ENCODE data around the gene ANKRD28. TPM values are rescaled to one million over a fixed set of nuclear protein-coding genes. Genes with fewer than 3 reads are reported as not detected.

Gene ANKRD28
- total and polyA plus RNA-seq, 9 of the 15 experiments (the other 6 are each of a cell fraction or from before 2014, with no cell fraction given), result 11.7 to 66.0 (median 36.7) TPM

DNA sequence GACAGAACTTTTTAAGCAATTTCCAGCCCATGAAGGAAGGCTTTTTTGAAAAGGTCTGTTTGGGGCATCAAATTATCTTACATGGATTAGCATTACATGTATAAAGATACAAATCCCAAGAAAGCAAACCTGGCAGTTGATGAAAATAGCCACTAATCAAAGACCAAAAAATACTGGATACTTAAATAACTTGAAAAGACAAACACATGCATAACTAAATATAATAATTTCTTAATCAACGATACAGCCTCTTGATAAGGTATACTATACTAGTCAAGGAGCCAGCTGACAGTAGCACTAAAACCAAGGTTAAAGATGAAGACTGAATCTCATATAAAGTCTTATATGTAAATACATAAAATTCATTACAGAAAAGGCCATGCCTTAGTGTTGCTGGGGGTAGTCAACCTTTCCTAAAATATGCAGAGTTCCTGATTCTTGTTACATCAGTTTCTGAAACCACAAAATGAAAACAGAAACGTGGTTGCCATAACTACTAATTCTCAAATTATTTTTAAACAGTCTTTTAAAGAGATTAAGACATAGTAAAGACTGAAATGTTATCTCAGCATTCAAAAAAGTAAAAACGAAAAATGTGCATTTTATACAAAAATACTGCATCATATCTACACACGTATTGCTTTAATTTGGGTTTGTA is 2.0 kb downstream of the ANKRD28 start:
- H3K9me3 ChIP-seq (replicated peaks; ENCODE audit: control insufficient read depth, insufficient read depth, low read depth, low read length), result no peaks in the 10 kb centered on the region
- H3K79me2 ChIP-seq (ENCODE audit: control insufficient read depth, insufficient read depth, low read length), result peaks cover 94% of the 10 kb centered on the region
- 3% methylated on average over 4 of the region's 4 CpGs for WGBS (ENCODE audit: insufficient coverage, low coverage, missing lambda C conversion rate)
- peak; percentile 6 for ATAC-seq
- BruUV-seq (replicated peaks), result no TSS peak
- H3K27ac ChIP-seq (ENCODE audit: extremely low read depth, low read depth, low read length), result peak overlapping the region; percentile 82; the same call in 2 of the 3 replicates
- ChIA-PET CTCF (ENCODE audit: low intra/inter-chr PET ratio) (no interaction called here), POLR2A (interaction anchor here (0.7 to 1.5 kb wide), 2 partner anchors 8 to 51 kb away, joined by 4 to 16 read pairs; no protein-coding TSS in a partner anchor)
- FAIRE-seq, result no peak
- peak in 1 of 4 experiments; percentile 35 for DNase-seq (ENCODE audit: extremely low read depth in 1 of 4, low spot score in 3 of 4)
- H3K36me3 ChIP-seq (ENCODE audit: control insufficient read depth, insufficient read depth, low read length), result peaks cover 19% of the 10 kb centered on the region; the same call in 2 of the 3 replicates
- H3K9me1 ChIP-seq (ENCODE audit: control insufficient read depth, insufficient read depth, low read length), result no peaks in the 10 kb centered on the region
- no peak overlapping the region for H2AFZ ChIP-seq (ENCODE audit: low read depth, low read length)
- no peaks in the 10 kb centered on the region for H4K20me1 ChIP-seq (replicated peaks; ENCODE audit: control insufficient read depth, insufficient read depth, low read length)
- peak overlapping the region; percentile 33 for H3K4me2 ChIP-seq (ENCODE audit: insufficient read depth, low read length)
- peak overlapping the region in 1 of 2 experiments; percentile 67; a peak in 2 of 4 replicates for H3K9ac ChIP-seq (ENCODE audit: insufficient read depth in 1 of 2, low read depth in 2 of 2, low read length in 2 of 2)
- no peaks in the 10 kb centered on the region for H3K27me3 ChIP-seq (ENCODE audit: control insufficient read depth in 2 of 2, insufficient read depth in 2 of 2, low read length in 2 of 2)
- in situ Hi-C loops (cut with MboI), result no loop called here
- H3K4me3 ChIP-seq, result peak overlapping the region; percentile 30
- peaks cover 0 to 13% of the 10 kb centered on the region in 2 experiments; a peak in 4 of 5 replicates for H3K4me1 ChIP-seq (replicated peaks in 1 of 2; ENCODE audit: control insufficient read depth in 2 of 2, insufficient read depth in 2 of 2, low read length in 2 of 2)
- intact Hi-C loops (cut with micrococcal nuclease), result no loop called here
- TF ChIP-seq, protein P1, sequence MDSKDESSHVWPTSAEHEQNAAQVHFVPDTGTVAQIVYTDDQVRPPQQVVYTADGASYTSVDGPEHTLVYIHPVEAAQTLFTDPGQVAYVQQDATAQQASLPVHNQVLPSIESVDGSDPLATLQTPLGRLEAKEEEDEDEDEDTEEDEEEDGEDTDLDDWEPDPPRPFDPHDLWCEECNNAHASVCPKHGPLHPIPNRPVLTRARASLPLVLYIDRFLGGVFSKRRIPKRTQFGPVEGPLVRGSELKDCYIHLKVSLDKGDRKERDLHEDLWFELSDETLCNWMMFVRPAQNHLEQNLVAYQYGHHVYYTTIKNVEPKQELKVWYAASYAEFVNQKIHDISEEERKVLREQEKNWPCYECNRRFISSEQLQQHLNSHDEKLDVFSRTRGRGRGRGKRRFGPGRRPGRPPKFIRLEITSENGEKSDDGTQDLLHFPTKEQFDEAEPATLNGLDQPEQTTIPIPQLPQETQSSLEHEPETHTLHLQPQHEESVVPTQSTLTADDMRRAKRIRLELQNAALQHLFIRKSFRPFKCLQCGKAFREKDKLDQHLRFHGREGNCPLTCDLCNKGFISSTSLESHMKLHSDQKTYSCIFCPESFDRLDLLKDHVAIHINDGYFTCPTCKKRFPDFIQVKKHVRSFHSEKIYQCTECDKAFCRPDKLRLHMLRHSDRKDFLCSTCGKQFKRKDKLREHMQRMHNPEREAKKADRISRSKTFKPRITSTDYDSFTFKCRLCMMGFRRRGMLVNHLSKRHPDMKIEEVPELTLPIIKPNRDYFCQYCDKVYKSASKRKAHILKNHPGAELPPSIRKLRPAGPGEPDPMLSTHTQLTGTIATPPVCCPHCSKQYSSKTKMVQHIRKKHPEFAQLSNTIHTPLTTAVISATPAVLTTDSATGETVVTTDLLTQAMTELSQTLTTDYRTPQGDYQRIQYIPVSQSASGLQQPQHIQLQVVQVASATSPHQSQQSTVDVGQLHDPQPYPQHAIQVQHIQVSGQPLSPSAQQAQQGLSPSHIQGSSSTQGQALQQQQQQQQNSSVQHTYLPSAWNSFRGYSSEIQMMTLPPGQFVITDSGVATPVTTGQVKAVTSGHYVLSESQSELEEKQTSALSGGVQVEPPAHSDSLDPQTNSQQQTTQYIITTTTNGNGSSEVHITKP (IDR thresholded peaks at IDR 0.05; ENCODE audit: partially characterized antibody), result no peak
- TF ChIP-seq, protein P2, sequence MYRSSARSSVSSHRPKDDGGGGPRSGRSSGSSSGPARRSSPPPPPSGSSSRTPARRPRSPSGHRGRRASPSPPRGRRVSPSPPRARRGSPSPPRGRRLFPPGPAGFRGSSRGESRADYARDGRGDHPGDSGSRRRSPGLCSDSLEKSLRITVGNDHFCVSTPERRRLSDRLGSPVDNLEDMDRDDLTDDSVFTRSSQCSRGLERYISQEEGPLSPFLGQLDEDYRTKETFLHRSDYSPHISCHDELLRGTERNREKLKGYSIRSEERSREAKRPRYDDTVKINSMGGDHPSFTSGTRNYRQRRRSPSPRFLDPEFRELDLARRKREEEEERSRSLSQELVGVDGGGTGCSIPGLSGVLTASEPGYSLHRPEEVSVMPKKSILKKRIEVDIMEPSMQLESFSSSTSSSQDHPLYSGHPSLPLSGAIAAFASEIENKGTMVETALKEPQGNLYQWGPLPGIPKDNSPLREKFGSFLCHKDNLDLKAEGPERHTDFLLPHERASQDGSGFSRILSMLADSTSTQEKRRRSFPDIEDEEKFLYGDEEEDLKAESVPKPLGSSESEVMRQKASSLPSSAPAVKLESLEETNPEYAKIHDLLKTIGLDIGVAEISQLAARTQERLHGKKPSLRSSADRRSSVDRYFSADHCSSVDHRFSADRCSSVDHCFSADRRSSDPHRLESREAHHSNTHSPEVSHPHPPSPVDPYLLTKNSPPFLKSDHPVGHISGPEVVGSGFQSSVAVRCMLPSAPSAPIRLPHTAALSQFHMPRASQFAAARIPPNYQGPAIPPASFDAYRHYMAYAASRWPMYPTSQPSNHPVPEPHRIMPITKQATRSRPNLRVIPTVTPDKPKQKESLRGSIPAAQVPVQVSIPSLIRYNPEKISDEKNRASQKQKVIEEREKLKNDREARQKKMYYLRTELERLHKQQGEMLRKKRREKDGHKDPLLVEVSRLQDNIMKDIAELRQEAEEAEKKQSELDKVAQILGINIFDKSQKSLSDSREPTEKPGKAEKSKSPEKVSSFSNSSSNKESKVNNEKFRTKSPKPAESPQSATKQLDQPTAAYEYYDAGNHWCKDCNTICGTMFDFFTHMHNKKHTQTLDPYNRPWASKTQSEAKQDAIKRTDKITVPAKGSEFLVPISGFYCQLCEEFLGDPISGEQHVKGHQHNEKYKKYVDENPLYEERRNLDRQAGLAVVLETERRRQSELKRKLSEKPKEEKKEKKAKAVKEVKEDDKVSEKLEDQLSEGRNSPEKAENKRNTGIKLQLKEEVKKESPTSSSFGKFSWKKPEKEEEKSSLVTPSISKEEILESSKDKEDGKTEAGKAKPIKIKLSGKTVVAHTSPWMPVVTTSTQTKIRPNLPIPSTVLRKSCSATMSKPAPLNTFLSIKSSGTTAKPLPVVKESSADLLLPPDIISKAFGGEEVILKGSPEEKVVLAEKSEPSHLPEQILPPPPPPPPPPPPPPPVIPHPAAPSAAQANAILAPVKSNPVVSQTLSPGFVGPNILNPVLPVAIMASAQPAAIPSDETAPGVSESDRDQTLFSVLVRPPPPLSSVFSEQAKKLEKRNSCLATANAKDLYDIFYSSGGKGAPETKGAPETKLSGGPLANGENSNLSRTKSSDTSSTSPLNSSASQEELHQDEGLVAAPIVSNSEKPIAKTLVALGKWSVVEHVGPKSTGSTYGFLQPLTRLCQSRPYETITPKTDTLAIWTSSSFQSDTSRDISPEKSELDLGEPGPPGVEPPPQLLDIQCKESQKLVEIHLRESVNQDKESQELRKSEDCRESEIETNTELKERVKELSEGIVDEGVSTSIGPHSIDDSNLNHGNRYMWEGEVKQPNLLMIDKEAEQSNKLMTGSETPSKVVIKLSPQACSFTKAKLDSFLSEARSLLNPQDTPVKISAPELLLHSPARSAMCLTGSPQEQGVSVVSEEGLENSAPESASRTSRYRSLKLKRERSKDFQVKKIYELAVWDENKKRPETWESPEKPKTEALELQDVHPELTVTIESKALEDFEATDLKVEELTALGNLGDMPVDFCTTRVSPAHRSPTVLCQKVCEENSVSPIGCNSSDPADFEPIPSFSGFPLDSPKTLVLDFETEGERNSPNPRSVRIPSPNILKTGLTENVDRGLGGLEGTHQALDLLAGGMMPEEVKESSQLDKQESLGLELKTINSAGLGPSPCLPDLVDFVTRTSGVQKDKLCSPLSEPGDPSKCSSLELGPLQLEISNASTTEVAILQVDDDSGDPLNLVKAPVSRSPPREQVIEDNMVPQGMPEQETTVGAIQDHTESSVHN (IDR thresholded peaks at IDR 0.05; ENCODE audit: borderline replicate concordance in 1 of 2, low read depth in 1 of 2), result 0 out of 4 replicates have a peak, but pooled peaks of 1 of the 2 experiments have one; percentile 19
- TF ChIP-seq POLR2B (IDR thresholded peaks at IDR 0.05; ENCODE audit: low read depth, partially characterized antibody) (no peak), C11orf30 (IDR thresholded peaks at IDR 0.05; ENCODE audit: low read depth) (0 out of 2 replicates have a peak, but pooled peaks have one; percentile 7), RAD21 (CRISPR knock-in tag; conservative IDR thresholded peaks at IDR 0.05 in 1 of 2, IDR thresholded peaks at IDR 0.05 in 1 of 2) (no peak), ESRRA (IDR thresholded peaks at IDR 0.05; ENCODE audit: borderline replicate concordance, low read depth) (peak; percentile 53; the same call in 1 of the 2 replicates), MEIS2 (IDR thresholded peaks at IDR 0.05; ENCODE audit: partially characterized antibody) (no peak), NFATC3 (IDR thresholded peaks at IDR 0.05) (no peak), FOXJ2 (tag; IDR thresholded peaks at IDR 0.05) (peak; percentile 90)

Measured in K562 (cell line).